HPDE6-E6E7 (cell line): ENCODE results near the gene SEMA3C.

Experiments
- DNase-seq: peaks from one replicate; pipeline ENCODE4 v3.0.0; 2011; ENCODE audit warnings: missing footprints; ENCODE audit errors: extremely low spot score

SEMA3C gene

DNA sequence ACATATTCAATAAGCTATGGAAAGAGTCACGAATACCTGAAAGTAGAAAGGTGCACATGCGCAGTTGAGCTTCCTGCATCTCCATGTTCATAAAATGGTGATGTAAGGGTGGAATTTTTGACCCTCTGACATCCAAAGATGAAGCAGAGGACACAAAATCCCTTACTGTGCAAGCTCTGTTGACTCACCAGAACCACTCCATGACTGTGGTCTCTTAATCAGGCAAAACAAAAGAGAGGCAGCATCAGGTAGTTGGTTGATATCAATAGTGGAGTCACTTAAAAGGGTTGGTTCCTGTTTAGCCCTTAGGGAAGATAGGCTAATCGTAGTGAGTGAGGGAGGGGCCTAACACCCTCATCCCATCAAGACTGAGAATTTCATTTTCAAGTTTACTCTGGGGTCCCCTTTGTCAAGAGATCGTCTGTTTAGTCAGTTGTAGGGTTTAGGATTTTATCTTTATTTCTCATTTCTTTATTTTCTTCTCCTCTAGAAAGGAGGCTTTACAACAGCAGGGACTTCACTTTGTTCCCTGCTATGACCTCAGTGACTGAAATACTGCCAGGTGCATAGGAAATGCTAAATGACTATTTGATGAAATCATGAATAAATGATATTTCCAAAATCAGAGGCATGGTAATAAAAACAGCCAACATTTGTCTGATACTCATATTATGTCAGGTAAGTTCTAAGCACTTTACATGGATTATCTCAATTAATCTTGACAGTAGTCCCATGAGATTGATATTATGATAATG is 182.3 kb downstream of the SEMA3C start:
- no peak for DNase-seq

DNA sequence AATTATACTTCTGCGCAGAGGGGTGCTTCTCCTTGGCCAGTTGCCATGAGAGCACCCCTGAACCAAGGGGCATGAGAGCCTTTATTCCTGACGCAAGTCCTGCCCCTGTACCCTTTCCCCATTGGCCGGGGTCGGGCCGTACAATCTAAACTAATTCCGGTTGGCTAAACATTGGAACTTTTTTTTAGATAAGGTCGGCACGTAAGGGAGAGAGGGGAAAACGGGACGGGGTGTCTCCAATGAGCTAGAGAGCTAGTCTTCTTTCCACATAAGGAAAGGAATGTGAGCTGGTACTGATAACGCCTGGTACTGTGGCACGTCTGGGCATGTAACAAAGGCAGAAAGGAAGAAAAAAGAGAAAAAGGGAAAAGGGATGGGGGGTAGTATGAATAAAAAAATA is 183.5 kb downstream of the SEMA3C start:
- DNase-seq: no peak

DNA sequence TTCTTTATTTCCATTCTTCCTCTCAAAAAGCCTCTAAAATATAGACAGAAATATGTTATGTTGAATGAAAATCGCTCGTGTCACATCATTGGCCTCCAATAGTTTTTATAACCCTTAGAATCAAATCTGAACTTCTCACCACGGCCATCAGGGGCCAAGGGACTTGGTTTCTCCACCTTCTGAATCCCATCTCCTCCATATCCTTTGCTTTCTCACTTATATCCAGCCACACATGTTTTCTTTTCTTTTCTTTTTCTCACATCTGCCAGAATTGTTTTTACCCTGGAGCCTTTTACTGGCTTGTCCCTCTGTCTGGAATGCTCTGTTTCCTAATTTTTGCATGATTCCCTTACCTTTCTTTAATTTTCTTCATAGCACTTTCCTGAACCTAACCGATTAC is 184.8 kb downstream of the SEMA3C start:
- no peak for DNase-seq

DNA sequence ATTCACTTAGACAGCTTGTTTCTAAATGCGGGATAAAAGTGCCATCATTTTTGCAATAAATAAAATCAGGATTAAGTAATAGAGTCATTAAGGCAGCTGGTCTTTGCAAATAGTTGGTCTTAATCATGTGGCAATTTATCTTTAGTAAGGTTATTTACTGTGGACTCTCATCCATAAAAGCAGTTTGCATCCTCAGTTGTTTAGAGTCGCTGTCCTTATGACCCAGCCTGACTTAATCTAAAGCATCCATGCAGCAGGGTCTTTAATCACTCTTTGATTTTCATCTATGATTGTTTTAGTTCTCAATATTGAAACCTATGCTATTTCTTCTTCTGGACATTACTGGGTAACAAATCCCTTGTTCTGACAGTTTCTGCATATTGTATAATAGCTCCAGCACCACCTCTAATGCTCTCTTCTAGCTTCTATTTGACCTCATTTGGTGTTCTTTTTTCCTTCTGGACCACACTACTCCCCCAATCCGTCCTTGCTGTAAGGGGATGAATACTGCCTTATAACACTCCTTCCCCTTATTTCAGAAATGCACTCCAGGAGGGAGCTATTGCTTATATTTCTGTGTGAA is 185.4 kb downstream of the SEMA3C start:
- DNase-seq: no peak

DNA sequence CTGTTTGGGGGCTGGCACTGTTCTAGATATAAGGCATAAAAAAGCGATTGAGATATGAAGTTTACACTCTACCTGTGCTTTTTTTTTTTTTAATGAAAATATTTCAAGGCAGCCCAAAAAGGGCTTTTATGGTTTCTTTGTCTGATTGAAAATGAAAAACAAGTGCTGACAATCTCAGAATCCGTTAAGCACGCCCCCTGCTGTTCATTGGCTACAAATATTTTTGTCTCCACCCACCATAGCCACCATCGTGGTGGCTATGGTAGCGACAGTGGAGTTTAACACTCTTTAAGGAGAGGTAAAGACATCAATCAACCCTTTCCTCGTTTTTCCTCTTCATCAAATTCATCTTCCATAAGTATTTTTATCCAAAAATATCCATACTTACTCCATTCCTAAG is 186.2 kb downstream of the SEMA3C start:
- DNase-seq: no peak

DNA sequence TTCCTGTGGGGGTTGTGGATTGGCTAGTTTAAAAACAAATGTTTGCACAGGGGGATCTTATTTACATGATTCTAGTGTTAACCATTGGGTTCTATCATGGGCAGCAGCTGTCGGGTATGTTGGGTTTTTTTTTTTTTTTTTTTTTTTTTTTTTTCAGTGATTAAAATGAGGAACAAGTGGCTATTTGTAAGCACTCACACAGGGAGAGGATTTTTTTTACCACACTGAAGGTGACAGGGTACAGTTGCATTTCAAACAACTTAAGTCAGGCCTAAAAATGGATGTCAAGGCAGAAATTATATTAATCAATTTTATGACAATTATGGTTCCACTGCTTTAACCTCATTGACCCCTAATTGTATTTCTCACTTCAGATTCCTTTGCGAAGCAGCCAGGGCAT is 187.6 kb downstream of the SEMA3C start:
- no peak for DNase-seq

DNA sequence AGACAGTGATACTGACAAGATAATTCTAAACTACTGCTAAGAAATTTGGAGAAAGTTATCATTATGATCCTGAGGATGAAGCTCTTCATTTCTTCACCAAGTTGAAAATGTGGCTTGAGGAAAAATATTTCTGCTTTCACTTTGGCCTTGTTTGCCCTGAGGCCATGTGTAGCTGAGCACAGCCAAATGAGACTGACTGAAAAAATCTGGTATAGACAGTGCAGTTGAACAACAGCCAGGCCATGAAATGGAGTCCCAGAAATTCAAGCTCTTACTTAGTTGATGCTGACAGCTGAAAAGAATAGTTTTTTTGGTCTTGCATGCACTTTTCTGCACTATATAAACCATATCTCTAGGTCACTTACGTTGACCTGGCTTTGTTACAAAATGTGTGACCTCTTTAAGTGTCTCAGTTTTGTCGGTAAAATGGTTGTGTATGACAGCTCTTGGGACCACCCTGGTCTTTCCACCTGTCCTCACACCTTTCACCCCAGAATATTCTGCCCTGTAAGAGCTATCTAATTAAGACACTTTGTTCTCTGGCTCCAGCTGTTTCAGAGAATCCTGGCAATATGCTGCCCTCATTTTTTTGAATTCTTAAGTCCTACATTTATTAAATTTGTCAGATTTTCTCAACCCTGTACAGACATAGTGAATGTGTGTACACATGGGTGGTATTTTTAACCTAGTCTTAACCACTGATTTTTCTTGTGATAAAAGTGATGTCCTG is 189.1 kb downstream of the SEMA3C start:
- DNase-seq: no peak

DNA sequence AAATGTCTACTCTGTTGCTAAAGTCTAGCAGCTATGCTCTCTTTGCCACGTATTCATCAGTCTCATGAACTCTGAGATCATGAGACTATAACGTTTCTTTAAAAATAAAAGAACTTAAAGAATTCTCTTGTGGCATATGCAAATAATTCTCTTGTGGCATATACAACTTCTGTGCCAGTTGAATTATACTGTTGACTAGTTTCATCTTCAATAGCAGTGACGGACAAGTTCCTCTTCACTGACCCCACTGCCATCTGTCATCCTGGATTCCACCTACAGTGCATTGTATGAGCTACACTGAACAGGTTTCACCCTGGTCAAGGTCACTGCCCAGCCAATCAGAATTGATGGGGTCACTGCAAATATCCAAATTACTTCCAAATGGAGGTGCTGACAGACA is 192.2 kb downstream of the SEMA3C start:
- no peak for DNase-seq

DNA sequence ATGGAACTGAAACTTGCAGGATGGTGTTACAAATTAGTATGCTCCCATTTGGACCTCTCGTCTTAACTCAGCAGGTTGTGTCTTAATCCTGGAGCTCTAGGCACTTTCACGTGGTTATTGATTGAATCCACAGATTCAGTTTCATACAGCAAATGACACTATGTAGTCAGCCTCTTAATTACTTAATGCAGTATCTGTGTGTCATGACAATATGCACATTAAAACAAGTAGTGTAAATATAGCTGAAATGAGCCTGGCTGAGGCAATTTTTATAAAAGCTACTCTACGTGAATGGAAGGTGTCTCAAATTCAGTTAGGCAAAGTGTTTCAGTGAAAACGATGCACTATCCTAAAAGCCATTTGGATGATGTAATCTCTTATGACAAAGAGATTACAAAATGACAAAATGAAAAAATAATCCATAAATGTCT is 193.7 kb downstream of the SEMA3C start:
- no peak for DNase-seq

DNA sequence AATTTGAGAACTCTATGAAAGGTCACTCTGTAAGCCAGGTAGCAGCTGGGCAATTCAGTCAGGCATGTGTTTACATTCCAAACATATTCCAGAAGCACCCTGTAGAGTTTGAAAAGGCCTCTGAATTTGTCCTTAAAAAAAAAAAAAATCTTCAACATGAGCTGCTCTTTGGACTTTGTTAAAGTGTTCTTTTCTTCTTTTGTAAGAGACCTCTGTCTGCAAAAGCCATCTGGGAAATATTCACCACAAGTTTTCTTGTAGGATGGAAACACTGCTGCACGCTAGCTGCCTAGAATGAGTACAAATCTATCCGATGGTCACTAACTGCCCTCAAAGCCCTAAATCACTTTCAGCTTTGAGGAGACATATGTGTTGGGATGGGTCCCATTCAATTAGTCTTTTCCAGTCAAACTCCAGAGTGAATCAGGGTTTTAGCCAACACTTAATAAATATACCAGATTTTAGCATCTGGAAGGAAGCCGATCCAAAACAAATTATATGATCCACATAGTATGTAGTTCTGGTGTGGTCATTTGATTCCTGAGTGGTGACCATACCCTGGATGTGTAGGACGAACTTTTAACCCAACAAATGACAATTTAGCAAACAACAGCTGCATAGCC is 194.5 kb downstream of the SEMA3C start:
- DNase-seq: no peak

DNA sequence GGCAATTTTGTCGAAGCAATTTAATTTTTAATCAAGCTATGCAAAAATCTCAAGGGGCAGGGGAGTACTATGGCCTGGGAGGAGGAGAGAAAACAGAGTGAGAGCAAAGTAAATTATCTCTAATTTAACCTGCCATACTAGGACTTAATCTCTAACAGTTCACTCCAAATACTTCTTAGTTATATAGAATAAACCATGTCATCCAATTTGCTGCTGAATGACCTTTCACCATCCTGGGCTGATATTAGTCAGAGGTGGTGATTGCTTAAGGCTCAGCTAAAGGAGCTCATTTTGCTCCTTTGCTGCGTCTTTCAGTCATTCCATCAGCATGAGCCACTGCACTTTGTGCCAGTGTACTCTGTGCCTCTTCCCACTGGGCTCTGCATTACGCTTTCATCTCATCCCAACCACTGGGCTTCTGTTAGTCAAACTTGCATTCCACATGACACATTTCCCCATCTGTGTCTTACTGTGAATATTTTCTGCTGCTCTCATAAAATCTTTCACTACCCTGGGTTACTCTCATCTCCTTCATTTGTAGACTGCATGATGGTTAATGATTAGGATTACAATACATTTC is 196.1 kb downstream of the SEMA3C start:
- peak; percentile 88 for DNase-seq

DNA sequence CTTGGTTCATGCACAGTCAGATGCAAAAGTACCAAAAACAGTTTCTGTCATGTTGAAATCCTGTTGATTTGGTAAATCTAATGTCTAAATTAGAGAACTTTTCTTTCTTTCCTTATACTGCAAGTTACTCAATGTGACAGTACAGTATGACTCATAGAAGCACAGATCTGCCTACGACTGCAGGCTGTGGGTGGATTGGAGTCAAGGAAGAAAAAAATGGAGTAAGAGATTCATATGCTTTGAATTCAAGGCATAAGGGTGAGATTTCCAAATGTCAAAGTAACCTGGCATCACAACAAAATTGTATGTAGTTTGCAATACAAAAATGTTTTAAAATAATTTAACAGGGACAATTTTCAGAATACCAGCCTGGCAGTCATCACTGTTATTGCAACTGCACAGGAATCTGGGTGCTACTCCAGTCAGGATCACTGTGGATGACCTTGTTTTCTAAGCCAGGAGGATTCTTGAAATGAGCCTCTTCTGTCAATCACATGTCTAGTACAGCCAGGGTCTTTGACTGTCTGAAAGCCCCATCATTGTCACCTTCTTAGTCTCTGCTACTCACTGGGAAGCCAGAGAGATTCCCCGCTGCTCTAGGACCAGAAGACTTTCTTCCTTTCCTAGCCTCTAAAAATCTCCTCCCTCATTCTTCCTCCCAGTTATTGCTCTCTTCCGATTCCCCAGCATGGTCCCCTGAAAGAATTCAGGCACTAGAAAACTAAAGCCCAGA is 196.8 kb downstream of the SEMA3C start:
- DNase-seq: peak; percentile 58

DNA sequence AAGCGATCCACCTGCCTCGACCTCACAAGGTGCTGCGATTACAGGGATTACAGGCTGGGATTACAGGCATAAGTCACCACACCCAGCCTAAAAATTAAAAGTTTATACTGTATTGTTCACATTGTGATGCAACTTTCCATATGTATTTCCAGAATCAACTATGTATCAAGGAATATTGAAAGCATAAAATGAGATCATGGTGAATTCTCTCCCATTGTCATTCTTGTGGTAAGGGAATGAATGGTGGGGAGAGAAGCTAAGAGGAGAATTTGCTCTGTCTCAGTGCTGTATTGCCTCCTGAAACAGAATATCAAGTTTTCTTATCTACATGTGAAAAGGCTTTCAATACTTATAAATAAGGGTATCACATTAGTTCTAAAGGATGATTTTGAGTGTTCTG is 198.7 kb downstream of the SEMA3C start:
- DNase-seq: no peak

DNA sequence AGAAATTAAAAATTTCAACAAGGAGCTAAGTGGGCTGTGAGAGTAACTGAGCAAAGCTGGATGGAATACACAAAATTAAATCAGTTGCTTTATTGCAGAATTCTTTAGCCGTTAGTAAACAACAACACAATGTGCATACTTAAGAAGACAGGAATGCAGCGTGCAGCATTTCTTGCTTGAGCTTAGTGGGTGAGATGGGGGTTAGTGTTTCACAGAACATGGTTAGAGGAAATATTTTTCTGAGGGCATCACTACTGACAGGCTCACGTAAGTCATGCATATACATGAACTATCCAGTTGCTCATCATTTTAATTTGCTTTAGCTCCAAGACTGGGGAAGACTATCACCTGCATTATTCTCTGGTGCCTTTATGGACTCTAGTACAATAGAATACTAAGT is 199.6 kb downstream of the SEMA3C start:
- DNase-seq: no peak

DNA sequence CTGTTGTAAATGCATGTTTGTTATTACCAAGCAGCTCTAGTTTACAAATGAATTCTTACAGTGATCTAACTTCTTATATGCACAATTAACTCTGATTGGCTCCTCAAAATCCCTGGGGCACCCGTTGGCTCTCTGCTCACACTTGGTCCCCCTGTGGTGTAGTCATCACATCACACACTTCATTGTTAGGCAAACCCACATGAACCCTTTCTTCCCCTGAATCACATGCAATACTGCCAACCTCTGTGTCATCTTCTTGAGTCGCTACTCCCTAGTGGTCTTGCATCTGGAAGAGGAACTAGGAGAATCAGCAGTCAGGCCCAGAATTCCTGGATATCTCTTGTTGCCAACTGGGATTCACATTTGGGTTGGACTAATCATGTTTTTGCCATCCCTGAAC is 207.3 kb downstream of the SEMA3C start:
- no peak for DNase-seq

DNA sequence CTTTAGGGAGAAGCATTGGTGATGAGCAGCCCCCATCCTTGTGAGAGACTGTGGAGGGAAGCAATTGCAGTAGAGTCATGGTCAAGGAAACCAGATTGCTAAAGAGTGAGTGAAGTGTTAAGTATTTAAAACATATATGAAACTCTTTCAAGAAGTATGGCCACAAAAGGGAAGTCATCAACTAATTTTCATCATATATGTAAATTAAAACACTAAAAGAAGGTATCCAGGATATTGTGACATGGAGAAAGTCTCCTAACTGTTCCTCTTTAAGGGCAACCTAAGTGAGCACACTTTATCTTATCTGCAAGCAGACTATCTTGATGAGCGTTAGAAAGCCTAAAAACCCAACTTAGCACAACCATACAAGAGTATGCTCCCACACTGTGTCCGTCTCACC is 210.7 kb downstream of the SEMA3C start:
- no peak for DNase-seq

DNA sequence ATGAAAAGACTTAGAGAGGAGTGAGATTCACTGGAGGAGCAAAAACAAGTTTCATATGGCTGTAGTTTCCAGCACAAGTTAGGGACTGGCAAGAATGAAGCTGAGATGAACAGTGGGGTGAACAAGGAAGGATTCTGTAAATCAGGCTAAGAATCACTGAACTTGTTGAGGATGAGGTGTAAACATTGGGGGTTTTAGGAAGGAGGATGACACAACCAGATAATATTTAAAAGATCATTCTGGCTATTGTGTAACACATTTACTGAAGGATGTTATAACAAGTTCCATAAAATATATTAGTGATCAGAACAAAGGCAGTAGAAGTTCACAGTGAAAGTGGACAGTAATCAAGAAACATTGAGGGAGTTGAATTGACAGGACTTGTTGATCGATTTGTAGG is 211.5 kb downstream of the SEMA3C start:
- DNase-seq: no peak

DNA sequence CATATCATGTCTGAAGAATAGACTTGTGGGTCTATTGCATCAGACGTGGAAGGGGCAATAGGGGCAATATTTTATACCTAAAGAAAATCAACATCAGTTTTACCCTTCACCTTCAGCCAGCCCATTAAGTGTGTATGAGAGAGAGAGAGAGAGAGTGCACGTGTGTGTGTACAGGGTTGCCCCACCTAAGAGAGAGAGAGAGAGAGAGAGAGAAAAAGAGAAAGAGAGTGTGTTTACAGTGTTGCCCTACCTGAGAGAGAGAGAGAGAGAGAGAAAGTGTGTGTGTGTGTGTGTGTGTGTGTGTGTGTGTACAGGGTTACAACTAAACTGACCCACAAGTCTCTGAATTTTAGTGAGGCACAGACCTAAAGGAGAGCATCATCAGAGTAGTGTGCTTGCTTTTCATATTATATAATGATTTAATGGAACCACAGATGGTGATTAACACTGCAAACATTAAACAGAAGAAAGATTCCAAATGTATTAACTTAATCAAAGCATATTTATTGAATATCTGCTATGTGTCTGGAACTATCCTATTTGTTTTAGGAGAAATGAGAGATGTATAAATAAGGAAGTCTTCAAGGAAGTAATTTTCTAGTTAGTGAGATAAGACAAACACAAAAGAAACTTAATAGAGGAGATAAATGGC is 213.6 kb downstream of the SEMA3C start:
- no peak for DNase-seq

DNA sequence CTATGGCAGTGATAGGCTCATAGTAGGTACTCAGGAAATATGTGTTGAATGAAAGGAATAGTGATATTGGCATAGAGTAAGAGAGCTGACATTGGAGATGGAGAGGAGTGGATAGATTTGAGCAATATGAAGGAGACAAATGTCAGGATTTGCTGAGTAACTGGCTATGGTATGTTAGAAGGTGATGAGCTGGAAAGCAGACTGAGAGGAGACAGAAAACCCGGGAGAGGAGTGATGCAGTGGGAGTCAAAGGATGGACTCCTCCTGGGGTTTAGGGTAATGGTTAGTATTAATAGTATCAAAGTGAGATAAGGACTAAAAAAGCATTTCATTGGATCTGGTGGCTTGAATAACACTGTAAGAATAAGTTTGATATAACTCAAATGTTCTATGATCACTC is 215.6 kb downstream of the SEMA3C start:
- DNase-seq: no peak

DNA sequence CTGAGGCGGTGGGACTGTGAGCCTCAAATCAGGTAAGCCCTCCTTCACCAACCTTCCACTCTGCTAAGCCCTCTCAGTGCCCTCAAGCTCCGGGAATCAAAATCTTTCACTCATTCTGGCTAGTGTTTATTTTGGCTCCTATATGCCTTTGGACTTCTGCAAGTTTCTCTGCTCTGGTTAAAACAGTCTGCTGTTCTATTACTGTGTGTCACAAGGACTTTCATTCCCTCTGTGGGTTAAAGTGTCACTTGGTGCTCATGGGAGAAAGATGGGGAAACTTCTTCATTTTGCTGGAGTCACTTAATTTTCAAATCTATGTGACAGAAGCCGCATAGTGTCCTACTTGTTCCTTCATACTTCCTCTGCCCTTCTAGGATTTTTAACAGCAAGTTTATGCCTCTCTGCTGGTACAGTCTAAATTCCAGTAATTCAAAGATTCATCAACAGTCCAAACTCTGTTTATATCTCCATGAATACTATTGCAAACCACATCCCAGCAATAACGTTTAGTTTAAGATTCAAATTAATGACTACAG is 219.1 kb downstream of the SEMA3C start:
- no peak for DNase-seq
